ENCODE results near the gene SV2A.
"Not testable (repeated sequence)": the region's sequence is repeated elsewhere in the genome, so short reads cannot be mapped to it uniquely, and the experiment has no call there.

The SV2A gene

GRCh38 chr1:149927563-149928400 is 10.1 kb upstream of the SV2A start, which contains the start of gene SF3B4:
Gene SF3B4, minus strand, starts transcription at chr1:149927803. Its CDS starts 44 bp downstream, at chr1:149927759.
- DNase-seq = peak; percentile 92

GRCh38 chr1:149927056-149927562 is 9.5 kb upstream of the SV2A start:
- no peak for DNase-seq

- DNase-seq = no peak
Observed at GRCh38 chr1:149926296-149926695, 8.7 kb upstream of the SV2A start.

- DNase-seq = no peak
Observed at GRCh38 chr1:149925751-149926150, 8.1 kb upstream of the SV2A start.

DNA sequence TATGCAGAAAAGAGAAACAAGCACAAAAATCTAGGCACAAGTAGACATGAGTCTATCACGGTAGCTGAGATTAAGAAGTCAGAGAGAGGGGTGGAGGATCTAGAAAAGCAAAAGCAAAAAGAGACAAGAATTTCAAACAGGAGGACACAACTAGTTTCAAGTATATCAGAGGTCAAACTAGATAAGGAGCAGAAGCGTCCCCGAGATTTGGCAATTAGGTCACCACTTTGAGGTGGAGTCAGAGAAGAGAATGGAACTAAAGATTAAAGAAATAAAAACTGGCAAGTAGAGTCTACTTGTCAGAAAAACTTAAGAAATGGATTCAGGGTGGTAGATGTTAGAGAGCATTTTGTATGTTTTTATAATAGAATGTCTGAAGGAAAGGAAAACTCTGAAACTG is 7.7 kb upstream of the SV2A start:
- DNase-seq = no peak

- DNase-seq = no peak
Observed at GRCh38 chr1:149923626-149924025, 6.0 kb upstream of the SV2A start.

DNA sequence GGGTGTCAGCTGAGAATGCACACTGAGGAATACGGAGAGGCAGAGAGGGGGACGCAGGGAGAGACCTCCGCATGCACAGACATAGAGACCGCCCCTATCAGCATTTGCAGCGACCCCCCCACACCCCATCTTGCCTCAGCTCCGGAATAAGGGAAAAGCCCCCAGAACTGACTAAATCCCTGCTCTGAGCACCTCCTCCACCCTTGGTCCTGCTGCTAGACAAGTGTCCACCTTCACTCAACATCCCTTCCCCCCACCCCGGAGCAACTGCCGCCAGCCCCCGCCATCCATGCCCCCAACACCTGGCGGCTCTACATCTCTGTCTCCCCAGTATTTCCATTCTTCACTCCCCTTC is 769 bp downstream of the SV2A start:
- no peak for DNase-seq

GRCh38 chr1:149916193-149916897 is 1.3 kb downstream of the SV2A start:
- no peak for DNase-seq

- DNase-seq = no peak
Observed at GRCh38 chr1:149915429-149916192, 2.0 kb downstream of the SV2A start.

GRCh38 chr1:149914545-149914944 is 3.1 kb downstream of the SV2A start:
- DNase-seq = no peak

DNA sequence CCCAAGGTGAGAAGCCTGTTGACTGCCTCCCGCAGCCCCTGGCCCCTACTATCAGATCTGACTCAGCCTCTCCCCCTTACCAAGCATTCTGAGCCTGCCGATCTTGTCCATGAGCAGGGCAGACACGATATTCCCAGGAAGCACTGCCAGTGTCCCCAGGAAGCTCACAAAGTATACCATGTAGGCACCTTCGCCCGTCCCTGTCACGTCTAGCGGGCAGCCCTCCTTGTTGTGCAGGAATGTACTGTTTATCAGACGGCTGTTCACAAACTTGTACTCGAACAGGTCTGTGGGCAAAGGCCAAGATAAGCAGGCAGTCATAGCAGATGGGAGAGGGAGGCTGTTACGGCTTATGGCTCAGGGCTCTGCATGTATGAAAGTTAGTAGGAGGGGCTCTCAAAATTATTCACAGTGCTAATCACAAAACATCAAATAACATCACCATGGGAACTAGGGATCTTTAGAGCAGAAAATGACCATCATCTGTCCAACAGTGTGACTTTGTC is 11.0 kb downstream of the SV2A start:
- DNase-seq = no peak

DNA sequence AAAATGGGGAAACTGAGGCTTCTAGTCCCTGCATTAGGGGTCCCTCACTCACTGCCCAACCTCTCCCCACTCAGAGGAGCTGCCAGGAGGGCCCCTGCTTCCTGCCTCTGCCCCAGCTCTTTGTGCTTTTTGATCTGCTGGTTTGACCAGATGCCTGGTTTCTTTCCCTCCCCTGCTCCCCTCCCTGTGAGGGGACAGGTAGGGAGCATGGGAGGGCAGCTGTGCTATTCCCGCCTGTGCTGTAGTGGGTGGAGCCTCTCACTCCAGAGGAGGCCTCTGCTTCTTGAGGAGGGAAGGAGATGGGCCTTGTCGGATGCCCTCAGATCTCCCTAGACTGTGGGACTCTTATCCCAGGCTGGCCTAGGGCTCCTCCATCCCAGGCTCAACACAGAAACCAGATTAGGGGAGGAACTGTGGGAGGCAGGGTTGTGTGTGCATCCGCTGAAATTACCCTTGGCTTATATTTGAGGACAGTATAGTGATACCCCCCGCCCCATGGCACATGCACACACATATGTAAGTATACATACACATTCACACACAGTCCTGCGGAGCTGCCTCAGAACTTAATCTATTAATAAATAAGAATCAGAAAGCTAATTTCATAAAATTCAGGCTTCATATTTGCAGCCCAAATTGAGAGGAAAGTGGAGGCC is 13.7 kb downstream of the SV2A start:
- DNase-seq = no peak

DNA sequence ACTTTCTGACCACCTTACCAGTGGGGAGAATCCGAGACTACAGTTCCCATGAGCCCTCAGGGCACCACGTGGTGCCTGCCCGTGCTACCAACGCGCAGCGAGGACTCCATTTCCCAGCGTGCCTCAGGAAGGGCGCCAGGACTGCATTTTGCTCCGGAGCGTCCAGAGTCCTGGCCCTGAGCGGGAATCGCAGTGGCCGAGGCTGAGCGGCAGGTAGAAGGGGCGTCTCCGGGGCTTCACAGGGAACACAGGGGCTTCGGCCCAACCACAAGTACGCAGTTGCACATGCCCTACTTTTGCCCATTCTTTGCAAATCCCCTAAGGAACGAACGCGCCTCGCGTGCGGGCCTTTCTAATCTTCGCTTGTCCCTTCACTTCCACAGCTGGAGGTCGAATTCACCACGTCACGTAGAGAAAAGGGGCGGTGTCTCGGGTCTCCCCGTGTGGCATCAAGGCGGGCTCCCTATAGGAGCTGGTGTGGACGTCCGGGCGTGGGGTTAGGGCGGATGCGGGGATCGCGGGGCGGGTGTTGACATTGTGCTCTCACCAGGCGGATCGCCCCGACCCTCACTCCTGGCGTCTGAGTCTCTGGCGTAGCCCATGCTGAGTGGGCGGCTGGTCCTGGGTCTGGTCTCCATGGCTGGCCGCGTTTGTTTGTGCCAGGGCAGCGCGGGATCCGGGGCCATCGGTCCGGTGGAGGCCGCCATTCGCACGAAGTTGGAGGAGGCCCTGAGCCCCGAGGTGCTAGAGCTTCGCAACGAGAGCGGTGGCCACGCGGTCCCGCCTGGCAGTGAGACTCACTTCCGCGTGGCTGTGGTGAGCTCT is 18.0 kb downstream of the SV2A start, which contains the start of gene BOLA1:
TSS of gene BOLA1 (plus strand) at position 109 of the 825 bp plus-strand sequence. CDS start at position 601, 492 bp downstream.
- peak; percentile 74 for DNase-seq

DNA sequence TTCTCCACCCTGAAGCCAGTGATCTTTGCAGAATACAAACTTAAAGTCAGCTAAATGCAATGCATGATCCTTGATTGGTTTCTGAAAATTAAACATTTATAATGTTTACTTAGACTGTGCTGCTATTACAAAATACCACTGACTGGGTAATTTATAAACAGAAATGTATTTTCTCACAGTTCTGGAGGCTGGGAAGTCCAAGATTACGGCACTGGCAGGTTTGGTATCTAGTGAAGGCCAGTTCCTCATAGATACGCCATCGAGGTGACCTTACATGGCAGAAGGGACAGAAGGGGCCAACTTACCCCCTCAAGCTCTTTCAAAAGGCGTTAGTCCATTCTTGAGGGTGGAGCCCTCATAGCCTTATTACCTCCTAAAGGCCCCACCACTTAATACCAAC is 21.1 kb downstream of the SV2A start:
- DNase-seq = no peak

GRCh38 chr1:149888999-149889289 is 28.7 kb downstream of the SV2A start:
- DNase-seq = no peak

GRCh38 chr1:149888247-149888998 is 29.2 kb downstream of the SV2A start:
- peak; percentile 61 for DNase-seq

DNA sequence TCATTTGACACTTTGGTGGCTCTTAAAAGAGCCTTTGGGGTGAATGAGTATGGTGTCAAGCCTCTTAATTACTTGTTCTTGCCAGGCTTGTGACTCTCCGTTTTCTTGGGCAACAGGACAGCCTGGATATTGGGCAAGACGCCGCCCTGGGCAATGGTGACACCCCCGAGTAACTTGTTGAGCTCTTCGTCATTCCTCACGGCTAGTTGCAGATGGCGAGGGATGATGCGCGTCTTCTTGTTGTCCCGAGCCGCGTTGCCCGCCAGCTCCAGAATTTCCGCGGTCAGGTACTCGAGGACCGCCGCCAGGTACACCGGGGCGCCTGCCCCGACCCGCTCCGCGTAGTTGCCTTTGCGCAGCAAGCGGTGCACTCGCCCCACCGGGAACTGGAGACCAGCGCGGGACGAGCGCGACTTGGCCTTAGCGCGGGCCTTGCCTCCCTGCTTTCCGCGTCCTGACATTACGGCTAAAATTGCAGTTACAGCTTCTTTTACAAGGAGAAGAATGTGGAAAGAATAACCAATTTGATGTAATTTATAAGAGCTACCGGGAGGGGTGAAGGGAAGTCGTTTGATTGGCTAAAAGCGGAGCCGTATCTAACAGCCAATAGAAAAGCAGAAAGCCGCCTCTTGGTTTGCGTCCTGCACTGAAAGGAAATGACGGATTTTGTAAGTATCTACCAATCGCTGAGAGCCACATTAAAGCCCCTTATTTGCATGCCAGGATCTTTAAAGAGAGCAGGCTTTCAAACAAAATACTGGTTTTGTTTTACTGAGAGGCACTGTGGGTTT is 30.0 kb downstream of the SV2A start:
- peak; percentile 42 for DNase-seq

DNA sequence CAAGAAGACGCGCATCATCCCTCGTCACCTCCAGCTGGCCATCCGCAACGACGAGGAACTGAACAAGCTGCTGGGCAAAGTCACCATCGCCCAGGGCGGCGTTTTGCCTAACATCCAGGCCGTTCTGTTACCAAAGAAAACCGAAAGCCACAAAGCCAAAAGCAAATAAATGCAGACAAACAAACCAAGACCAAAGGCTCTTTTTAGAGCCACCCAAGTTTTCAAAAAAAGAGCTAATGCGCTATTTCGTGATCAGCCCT is 30.5 kb downstream of the SV2A start:
- DNase-seq = not testable (repeated sequence)

- peak; percentile 64 for DNase-seq
Observed at GRCh38 chr1:149886396-149887195, 31.0 kb downstream of the SV2A start.

DNA sequence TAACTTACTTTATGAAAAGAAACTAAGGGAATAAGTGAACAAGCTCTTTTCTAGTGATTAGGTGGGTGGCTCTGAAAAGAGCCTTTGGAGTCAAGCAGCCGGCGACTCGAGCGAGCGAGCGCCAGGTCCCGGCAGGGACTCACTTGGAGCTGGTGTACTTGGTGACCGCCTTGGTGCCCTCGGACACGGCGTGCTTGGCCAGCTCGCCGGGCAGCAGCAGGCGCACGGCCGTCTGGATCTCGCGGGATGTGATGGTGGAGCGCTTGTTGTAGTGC is 31.6 kb downstream of the SV2A start:
- DNase-seq = peak; percentile 11
